ENCODE measurements around the gene PRAMEF12.

DNA sequence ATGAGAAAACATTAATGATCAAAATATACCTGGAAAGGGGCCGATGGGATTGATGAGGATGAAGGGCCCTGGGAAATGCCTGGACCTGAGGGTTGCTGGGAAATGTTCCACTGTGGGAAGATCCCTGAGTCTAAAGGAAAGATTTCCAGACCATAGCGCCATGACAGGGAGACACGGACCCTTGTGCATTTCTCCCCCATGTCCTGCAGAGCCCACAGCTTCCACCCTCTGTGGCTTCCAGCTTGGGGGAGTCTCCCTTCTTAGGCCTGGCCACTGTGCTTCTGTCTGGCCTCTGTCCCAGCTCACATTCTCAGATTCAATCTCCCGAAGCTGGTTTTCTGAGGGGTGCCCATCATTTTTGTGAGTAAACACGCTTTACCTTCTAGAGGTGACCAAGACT, 1.0 kb upstream of the PRAMEF12 start:
- TF ChIP-seq, protein P1, sequence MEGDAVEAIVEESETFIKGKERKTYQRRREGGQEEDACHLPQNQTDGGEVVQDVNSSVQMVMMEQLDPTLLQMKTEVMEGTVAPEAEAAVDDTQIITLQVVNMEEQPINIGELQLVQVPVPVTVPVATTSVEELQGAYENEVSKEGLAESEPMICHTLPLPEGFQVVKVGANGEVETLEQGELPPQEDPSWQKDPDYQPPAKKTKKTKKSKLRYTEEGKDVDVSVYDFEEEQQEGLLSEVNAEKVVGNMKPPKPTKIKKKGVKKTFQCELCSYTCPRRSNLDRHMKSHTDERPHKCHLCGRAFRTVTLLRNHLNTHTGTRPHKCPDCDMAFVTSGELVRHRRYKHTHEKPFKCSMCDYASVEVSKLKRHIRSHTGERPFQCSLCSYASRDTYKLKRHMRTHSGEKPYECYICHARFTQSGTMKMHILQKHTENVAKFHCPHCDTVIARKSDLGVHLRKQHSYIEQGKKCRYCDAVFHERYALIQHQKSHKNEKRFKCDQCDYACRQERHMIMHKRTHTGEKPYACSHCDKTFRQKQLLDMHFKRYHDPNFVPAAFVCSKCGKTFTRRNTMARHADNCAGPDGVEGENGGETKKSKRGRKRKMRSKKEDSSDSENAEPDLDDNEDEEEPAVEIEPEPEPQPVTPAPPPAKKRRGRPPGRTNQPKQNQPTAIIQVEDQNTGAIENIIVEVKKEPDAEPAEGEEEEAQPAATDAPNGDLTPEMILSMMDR (IDR thresholded peaks at IDR 0.05): no peak
- TF ChIP-seq EZH2 (IDR thresholded peaks at IDR 0.05) (no peak), EZH2phosphoT487 (IDR thresholded peaks at IDR 0.05) (no peak)

All from neural progenitor cell (in vitro differentiated cells).